IPS-18a (cell line): ENCODE data around the gene NAGS.

Experiments
- H3K27ac ChIP-seq: one replicate; pipeline ENCODE4 v1.5.1; 2013; ENCODE audit warnings: low read length
- H3K27me3 ChIP-seq: one replicate; pipeline ENCODE4 v1.6.1; 2013; ENCODE audit warnings: mild to moderate bottlenecking, low read length; ENCODE audit not compliant: control insufficient read depth, insufficient read depth
- H3K36me3 ChIP-seq: one replicate; pipeline ENCODE4 v1.6.1; 2013; ENCODE audit warnings: low read depth, low read length; ENCODE audit not compliant: control insufficient read depth
- H3K4me1 ChIP-seq: one replicate; pipeline ENCODE4 v1.6.1; 2013; ENCODE audit warnings: low read depth, low read length; ENCODE audit not compliant: control insufficient read depth
- H3K4me3 ChIP-seq: one replicate; pipeline ENCODE4 v1.5.1; 2013; ENCODE audit warnings: low read length
- H3K9ac ChIP-seq: one replicate; pipeline ENCODE4 v1.6.1; 2013; ENCODE audit warnings: mild to moderate bottlenecking, low read length, moderate library complexity
- H3K9me3 ChIP-seq: one replicate; pipeline ENCODE4 v1.6.1; 2013; ENCODE audit warnings: low read depth, low read length; ENCODE audit not compliant: control insufficient read depth

Gene NAGS

DNA sequence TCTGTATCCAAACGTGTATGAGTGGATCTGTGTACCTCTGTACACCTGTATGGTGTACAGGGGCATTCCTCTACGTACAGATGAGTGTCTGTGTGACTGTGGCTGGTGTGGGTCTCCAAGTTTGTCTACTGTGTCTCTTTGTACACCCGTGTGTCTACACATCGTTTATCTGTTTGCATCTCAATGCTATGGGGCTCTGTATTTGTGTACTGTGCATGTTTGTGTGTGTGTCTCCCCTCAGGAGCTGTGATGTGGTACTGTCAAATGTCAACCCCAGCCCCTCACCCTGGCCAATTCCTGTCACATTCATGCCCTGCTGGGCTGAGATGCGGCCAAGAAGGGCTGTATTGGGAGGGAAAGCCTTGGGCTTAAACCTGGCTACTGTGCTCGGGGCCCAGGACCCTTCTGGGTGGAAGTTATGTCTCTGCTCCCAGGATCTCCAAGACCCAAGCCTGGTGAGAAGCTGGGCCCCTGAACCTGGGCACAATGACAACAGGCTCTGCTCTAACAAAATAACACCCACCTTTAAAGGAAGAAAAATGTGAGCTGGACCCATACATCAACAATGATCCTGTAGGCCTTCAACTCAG is 3.5 kb upstream of the NAGS start:
- Histone ChIP-seq H3K9me3 (no peaks in the 10 kb centered on the region), H3K4me3 (no peak overlapping the region), H3K36me3 (no peaks in the 10 kb centered on the region), H3K4me1 (peaks cover 5% of the 10 kb centered on the region), H3K9ac (no peak overlapping the region), H3K27me3 (peaks cover 39% of the 10 kb centered on the region), H3K27ac (no peak overlapping the region)

DNA sequence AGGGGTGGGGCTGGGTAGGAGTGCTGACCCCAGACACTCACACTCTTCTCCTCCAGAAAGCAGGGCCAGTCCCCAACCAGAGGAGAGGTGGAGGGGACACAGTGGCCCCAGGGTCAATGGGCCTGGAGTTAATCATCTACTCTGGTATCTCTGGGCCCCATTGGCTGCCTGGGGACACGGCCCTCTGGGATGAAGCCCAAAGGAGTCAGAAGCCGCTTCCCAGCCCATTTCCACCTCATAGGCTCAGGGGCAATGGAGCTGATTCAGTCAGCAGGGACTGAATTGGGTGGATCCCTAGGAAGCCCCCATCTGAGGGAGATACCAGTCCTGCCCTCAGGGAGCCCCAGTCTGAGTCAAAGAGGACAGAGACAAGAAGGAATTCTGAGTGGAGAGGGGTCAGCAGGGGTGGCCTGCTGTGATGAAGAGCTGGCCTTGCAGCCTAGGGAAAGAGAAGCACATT is 2.9 kb upstream of the NAGS start:
- H3K27ac ChIP-seq = no peak overlapping the region
- H3K9me3 ChIP-seq = no peaks in the 10 kb centered on the region
- H3K9ac ChIP-seq = no peak overlapping the region
- no peak overlapping the region for H3K4me3 ChIP-seq
- H3K36me3 ChIP-seq = no peaks in the 10 kb centered on the region
- peaks cover 5% of the 10 kb centered on the region for H3K4me1 ChIP-seq
- H3K27me3 ChIP-seq = peaks cover 45% of the 10 kb centered on the region

DNA sequence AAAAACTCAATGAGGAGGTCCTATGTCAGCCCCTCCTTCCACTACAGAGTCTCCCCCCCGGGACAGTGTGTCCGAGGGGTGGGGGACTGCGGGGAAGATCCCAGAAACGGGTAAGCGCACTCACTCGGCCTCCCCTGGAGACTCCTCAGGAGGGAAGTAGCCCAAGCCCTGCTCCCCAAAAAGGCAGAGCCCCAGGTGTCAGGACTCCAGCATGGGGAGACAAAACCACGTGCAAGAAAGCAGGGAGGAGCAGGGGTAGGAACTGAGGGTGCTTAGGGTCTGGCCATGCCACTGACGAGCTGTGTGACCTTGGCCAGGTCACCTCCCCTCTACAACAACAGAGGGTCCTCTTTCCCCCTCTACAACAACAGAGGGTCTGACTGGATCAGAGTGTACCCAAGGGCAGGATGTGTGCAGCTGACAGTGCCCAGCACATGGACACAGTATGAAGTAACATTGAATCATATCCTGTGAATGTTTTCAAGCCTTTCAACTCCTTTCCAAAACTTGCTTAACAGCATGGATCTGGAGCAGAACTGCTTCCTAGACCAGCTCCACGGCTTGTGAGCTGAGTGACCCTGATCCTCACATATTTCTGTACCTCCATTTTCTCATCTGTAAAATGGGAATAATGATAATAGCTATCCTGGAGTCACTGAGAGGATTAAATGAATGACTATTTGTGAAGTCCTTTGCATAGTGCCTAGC is 2.1 kb upstream of the NAGS start:
- Histone ChIP-seq H3K9ac (no peak overlapping the region), H3K27me3 (peaks cover 46% of the 10 kb centered on the region), H3K4me1 (peaks cover 5% of the 10 kb centered on the region), H3K9me3 (no peaks in the 10 kb centered on the region), H3K36me3 (no peaks in the 10 kb centered on the region), H3K4me3 (no peak overlapping the region), H3K27ac (no peak overlapping the region)

DNA sequence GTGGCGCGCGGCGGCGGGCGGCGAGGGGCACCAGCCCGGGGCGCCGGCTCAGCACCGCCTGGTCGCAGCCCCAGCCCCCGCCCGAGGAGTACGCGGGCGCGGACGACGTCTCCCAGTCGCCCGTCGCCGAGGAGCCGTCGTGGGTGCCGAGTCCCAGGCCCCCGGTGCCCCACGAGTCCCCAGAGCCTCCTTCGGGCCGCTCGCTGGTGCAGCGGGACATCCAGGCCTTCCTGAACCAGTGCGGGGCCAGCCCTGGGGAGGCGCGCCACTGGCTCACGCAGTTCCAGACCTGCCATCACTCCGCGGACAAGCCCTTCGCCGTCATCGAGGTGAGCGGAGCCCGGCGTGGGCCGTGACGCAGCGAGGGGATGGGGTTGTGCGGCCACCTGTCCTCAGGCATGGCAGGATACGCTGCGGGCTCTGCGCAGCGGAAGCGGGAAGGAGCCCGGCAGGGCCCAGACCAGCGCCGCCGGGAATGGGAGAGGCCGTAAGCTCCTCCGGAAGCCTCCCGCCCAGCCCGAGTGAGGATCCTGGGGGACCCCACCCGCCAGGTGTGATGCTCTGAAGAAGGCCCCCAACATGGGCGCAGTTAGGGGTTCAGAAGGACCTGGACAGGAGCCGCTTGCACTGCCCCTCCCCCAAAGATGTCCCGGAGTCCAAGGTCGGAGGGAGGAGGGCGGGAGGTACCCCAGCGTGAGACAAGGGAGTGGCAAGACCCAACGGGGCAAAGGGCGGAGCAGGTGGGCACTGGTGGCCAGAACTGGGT is 522 bp downstream of the NAGS start:
- no peak overlapping the region for H3K27ac ChIP-seq
- no peak overlapping the region for H3K9ac ChIP-seq
- H3K9me3 ChIP-seq = no peaks in the 10 kb centered on the region
- H3K4me1 ChIP-seq = peaks cover 12% of the 10 kb centered on the region
- H3K36me3 ChIP-seq = no peaks in the 10 kb centered on the region
- H3K27me3 ChIP-seq = peaks cover 65% of the 10 kb centered on the region
- peak overlapping the region; percentile 79 for H3K4me3 ChIP-seq

DNA sequence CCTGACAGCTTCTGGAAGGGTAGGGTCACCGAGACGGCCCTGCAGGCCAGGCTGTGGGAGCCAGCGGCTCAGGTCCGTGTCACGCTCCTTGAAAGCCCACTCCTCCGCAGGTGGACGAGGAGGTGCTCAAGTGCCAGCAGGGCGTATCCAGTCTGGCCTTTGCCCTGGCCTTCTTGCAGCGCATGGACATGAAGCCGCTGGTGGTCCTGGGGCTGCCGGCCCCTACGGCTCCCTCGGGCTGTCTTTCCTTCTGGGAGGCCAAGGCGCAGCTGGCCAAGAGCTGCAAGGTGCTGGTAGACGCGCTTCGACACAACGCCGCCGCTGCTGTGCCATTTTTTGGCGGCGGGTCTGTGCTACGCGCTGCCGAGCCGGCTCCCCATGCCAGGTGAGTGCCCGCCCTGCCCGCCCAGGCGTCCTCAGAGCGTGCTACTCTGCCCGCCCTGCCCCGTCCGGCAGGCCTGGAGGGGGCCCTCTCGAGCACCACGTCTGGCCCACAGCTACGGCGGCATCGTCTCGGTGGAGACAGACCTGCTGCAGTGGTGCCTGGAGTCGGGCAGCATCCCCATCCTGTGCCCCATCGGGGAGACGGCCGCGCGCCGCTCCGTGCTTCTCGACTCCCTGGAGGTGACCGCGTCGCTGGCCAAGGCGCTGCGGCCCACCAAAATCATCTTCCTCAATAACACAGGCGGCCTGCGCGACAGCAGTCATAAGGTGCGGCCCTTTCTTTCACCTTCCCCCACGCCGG is 1.3 kb downstream of the NAGS start:
- Histone ChIP-seq H3K9me3 (no peaks in the 10 kb centered on the region), H3K27ac (no peak overlapping the region), H3K27me3 (peaks cover 65% of the 10 kb centered on the region), H3K9ac (no peak overlapping the region), H3K36me3 (peaks cover 3% of the 10 kb centered on the region), H3K4me3 (peak overlapping the region; percentile 79), H3K4me1 (peaks cover 12% of the 10 kb centered on the region)

DNA sequence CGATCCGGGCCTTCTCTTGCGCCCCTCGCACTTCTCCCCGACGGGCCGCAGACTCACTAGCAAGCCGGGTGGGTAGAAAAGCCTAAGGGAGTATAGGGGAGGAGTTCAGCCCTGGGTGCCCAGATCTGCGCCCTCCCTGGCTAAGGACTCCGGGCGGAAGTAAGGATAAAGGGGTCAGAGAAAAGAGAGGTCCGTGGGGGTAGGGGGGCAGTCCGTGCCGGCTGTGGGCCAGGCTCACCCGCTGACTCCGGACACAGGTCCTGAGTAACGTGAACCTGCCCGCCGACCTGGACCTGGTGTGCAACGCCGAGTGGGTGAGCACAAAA is 1.8 kb downstream of the NAGS start:
- Histone ChIP-seq H3K27me3 (peaks cover 65% of the 10 kb centered on the region), H3K27ac (no peak overlapping the region), H3K9me3 (no peaks in the 10 kb centered on the region), H3K4me3 (peak overlapping the region; percentile 79), H3K4me1 (peaks cover 12% of the 10 kb centered on the region), H3K36me3 (peaks cover 3% of the 10 kb centered on the region), H3K9ac (no peak overlapping the region)

DNA sequence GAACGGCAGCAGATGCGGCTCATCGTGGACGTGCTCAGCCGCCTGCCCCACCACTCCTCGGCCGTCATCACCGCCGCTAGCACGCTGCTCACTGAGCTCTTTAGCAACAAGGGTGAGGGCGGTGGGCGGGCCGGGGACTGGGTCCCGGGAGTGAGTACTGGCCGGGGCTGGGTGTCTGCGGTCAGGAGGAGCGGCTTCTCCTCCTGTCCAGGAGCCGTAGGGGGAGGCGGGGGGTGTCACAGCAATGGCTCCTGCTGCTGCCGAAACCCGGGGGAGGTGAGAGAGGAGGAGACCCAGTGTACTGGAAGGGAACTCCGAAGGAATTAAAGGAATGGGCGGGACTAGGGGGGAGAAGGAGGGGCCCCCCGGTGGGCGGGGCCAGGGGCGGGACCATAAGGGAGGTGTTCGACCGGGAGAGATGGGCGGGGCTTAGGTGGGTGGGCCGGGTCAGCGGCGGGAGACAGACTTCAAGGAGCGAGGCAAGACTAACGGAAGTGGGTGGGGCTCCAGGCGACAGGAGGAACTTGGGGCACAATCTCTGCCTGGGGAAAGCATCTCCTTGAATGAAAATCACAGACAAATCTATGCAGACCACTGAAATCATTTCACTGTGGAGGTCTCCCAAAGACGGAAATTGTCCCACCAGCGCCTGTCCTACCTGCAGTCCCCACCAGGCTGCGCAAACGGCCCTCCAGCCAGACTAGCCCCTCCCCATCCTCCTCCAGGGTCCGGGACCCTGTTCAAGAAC is 2.4 kb downstream of the NAGS start:
- H3K9ac ChIP-seq = no peak overlapping the region
- H3K4me3 ChIP-seq = peak overlapping the region; percentile 79
- H3K9me3 ChIP-seq = no peaks in the 10 kb centered on the region
- H3K27me3 ChIP-seq = peaks cover 65% of the 10 kb centered on the region
- H3K27ac ChIP-seq = no peak overlapping the region
- peaks cover 12% of the 10 kb centered on the region for H3K4me1 ChIP-seq
- peaks cover 3% of the 10 kb centered on the region for H3K36me3 ChIP-seq

DNA sequence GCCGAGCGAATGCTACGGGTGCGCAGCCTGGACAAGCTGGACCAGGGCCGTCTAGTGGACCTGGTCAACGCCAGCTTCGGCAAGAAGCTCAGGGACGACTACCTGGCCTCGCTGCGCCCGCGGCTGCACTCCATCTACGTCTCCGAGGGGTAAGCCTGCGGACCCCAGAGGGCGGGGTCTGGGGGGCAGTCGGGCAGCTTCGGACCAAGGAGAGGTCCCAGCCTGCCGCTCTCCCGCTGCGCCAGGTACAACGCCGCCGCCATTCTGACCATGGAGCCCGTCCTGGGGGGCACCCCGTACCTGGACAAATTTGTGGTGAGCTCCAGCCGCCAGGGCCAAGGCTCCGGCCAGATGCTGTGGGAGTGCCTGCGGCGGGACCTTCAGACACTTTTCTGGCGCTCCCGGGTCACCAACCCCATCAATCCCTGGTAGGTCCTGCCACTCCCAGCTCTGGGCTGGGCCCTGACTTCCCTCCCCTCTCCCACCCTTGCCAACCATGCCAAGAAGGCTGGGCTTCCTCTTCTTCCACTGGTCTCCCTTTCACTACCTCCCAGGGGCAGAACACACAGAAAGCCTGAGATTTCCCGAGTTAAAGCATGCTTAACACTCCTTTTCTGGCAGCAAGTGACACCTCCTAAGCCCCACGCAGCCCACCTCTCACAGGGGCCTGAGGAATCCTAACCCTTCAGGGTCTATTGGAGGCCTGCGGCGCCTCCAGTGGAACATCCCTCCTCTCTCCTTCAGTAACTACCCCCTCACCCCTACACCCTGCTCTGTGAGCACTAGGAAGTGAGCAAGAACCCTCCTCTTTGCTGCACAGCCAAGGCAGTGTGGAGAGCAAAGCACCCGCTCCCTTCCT is 3.2 kb downstream of the NAGS start:
- peaks cover 3% of the 10 kb centered on the region for H3K36me3 ChIP-seq
- H3K4me3 ChIP-seq = peak overlapping the region; percentile 79
- H3K9ac ChIP-seq = no peak overlapping the region
- no peaks in the 10 kb centered on the region for H3K9me3 ChIP-seq
- H3K27me3 ChIP-seq = peaks cover 58% of the 10 kb centered on the region
- peaks cover 12% of the 10 kb centered on the region for H3K4me1 ChIP-seq
- H3K27ac ChIP-seq = no peak overlapping the region

DNA sequence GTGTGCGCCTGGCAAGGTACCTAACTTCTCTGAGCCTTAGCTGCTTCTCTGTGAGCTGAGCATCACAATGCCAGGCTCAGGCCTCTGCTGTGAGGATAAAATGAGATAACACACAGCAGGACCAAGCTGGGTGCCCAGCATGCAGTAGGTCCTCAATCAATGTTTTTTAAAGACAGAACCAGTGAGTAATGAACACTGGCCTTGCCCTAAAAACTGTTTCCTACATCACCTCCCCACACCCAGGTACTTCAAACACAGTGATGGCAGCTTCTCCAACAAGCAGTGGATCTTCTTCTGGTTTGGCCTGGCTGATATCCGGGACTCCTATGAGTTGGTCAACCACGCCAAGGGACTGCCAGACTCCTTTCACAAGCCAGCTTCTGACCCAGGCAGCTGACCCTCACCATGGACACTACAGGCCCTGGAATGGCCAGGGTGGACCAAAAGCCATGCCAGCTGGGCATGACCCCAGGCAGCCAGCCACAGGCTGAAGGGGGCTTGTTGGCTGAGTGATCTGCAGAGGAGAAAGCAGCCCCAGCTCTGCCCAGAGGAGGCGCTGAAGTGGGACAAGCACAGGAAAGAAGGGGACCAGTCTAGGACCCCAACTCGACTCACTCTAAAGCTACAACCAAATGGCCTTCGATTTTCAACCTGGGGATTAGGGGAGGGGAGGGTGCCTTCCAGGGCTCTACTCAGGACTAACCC is 3.9 kb downstream of the NAGS start:
- H3K27me3 ChIP-seq = peaks cover 51% of the 10 kb centered on the region
- H3K27ac ChIP-seq = no peak overlapping the region
- peaks cover 3% of the 10 kb centered on the region for H3K36me3 ChIP-seq
- H3K9me3 ChIP-seq = no peaks in the 10 kb centered on the region
- peak overlapping the region; percentile 79 for H3K4me3 ChIP-seq
- peaks cover 12% of the 10 kb centered on the region for H3K4me1 ChIP-seq
- no peak overlapping the region for H3K9ac ChIP-seq
